Measurements from ENCODE around the gene KLHDC10. TPM values are rescaled to one million over a fixed set of nuclear protein-coding genes. Genes with fewer than 3 reads are reported as not detected.

KLHDC10 gene
- total and polyA plus RNA-seq, 2 donors (not counting 1 experiment from before 2014, with no cell fraction given) = 7.1 to 25.7 TPM

GRCh38 chr7:130150587-130150986 is 80.3 kb downstream of the KLHDC10 start:
- Histone ChIP-seq H3K9ac (ENCODE audit: low read length) (no peak overlapping the region), H3K4me3 (ENCODE audit: control extremely low read depth in 1 of 5, extremely low read depth in 1 of 5, insufficient read depth in 1 of 5, low read depth in 2 of 5, low read length in 4 of 5) (no peak overlapping the region), H3K9me3 (ENCODE audit: control extremely low read depth in 1 of 3, control insufficient read depth in 2 of 3, insufficient read depth in 1 of 3, low read length in 2 of 3) (peaks cover 0 to 29% (median 7%) of the 10 kb centered on the region in 3 donors), H3K4me1 (ENCODE audit: control insufficient read depth in 2 of 2, insufficient read depth in 2 of 2, low read length in 2 of 2) (peaks cover 34 to 75% of the 10 kb centered on the region in 2 donors), H3K36me3 (replicated peaks in 1 of 2; ENCODE audit: control extremely low read depth in 1 of 2, control insufficient read depth in 1 of 2, extremely low read depth in 1 of 2, insufficient read depth in 2 of 2, low read length in 1 of 2) (no peaks in the 10 kb centered on the region), H3K27me3 (replicated peaks in 1 of 4; ENCODE audit: control extremely low read depth in 1 of 4, control insufficient read depth in 3 of 4, insufficient read depth in 4 of 4, low read length in 3 of 4) (no peaks in the 10 kb centered on the region), H2AFZ (ENCODE audit: insufficient read depth, low read depth, low read length, poor library complexity, severe bottlenecking) (peak overlapping the region; percentile 56), H3K4me2 (replicated peaks; ENCODE audit: low read depth, low read length, poor library complexity, severe bottlenecking) (peak overlapping the region; percentile 55), H3K79me2 (ENCODE audit: control insufficient read depth, insufficient read depth, low read length) (peaks cover 7% of the 10 kb centered on the region), H4K20me1 (ENCODE audit: control insufficient read depth, insufficient read depth, low read length, poor library complexity, severe bottlenecking) (no peaks in the 10 kb centered on the region), H3K27ac (ENCODE audit: low read length in 2 of 2) (peak overlapping the region; percentile 76 to 82)
- peak overlapping the region; percentile 88 for H3K27ac Mint-ChIP-seq
- intact Hi-C loops (cut with micrococcal nuclease) = loop anchor here (1.0 kb wide), 2 partner anchors 55 to 80 kb away; partner anchors contain the start of genes KLHDC10 and TMEM209
- DNase-seq = peak; percentile 80
- CTCF ChIA-PET = interaction anchor here (0.7 kb wide), 1 partner anchor 13 kb away, joined by 3 read pairs; no protein-coding TSS in a partner anchor
- POLR2A ChIA-PET = interaction anchor here (0.7 to 2.1 kb wide), 4 partner anchors 8 to 1202 kb away, joined by 3 to 15 read pairs (median 8); no protein-coding TSS in a partner anchor
- TF ChIP-seq CTCF (IDR thresholded peaks at IDR 0.05) = no peak
- TF ChIP-seq EZH2 (IDR thresholded peaks at IDR 0.05; ENCODE audit: borderline replicate concordance, insufficient read depth, low read depth, low read length, poor library complexity, severe bottlenecking) = no peak
- peaks cover 42% of the 10 kb centered on the region for H3K4me1 Mint-ChIP-seq
- peak overlapping the region; percentile 47 for H3K4me3 Mint-ChIP-seq
- no peaks in the 10 kb centered on the region for H3K9me3 Mint-ChIP-seq (ENCODE audit: insufficient read depth)
- WGBS (ENCODE audit: insufficient coverage) = 10% methylated on average over 9 of the region's 11 CpGs
- no peaks in the 10 kb centered on the region for H3K27me3 Mint-ChIP-seq
- peak; percentile 49 for ATAC-seq (ENCODE audit: low read depth)

GRCh38 chr7:130151591-130152492 is 81.5 kb downstream of the KLHDC10 start:
- Mint-ChIP-seq H3K4me3 (no peak overlapping the region), H3K4me1 (peaks cover 33% of the 10 kb centered on the region), H3K9me3 (ENCODE audit: insufficient read depth) (no peaks in the 10 kb centered on the region), H3K27me3 (no peaks in the 10 kb centered on the region), H3K27ac (no peak overlapping the region)
- no peak overlapping the region for H3K4me2 ChIP-seq (replicated peaks; ENCODE audit: low read depth, low read length, poor library complexity, severe bottlenecking)
- intact Hi-C loops (cut with micrococcal nuclease) = no loop called here
- H3K4me1 ChIP-seq (ENCODE audit: control insufficient read depth in 2 of 2, insufficient read depth in 2 of 2, low read length in 2 of 2) = peaks cover 32 to 68% of the 10 kb centered on the region in 2 donors
- H3K36me3 ChIP-seq (replicated peaks in 1 of 2; ENCODE audit: control extremely low read depth in 1 of 2, control insufficient read depth in 1 of 2, extremely low read depth in 1 of 2, insufficient read depth in 2 of 2, low read length in 1 of 2) = no peaks in the 10 kb centered on the region
- no peak overlapping the region for H3K4me3 ChIP-seq (ENCODE audit: control extremely low read depth in 1 of 5, extremely low read depth in 1 of 5, insufficient read depth in 1 of 5, low read depth in 2 of 5, low read length in 4 of 5)
- H2AFZ ChIP-seq (ENCODE audit: insufficient read depth, low read depth, low read length, poor library complexity, severe bottlenecking) = peak overlapping the region; percentile 9
- H3K9me3 ChIP-seq (ENCODE audit: control extremely low read depth in 1 of 3, control insufficient read depth in 2 of 3, insufficient read depth in 1 of 3, low read length in 2 of 3) = peaks cover 0 to 41% (median 12%) of the 10 kb centered on the region in 3 donors
- no peak overlapping the region for H3K27ac ChIP-seq (ENCODE audit: low read length in 2 of 2)
- H3K79me2 ChIP-seq (ENCODE audit: control insufficient read depth, insufficient read depth, low read length) = peaks cover 7% of the 10 kb centered on the region
- no peaks in the 10 kb centered on the region for H4K20me1 ChIP-seq (ENCODE audit: control insufficient read depth, insufficient read depth, low read length, poor library complexity, severe bottlenecking)
- no peaks in the 10 kb centered on the region for H3K27me3 ChIP-seq (replicated peaks in 1 of 4; ENCODE audit: control extremely low read depth in 1 of 4, control insufficient read depth in 3 of 4, insufficient read depth in 4 of 4, low read length in 3 of 4)
- ATAC-seq (ENCODE audit: low read depth) = no peak
- POLR2A ChIA-PET = no interaction called here
- peak; percentile 37 for DNase-seq
- TF ChIP-seq CTCF (IDR thresholded peaks at IDR 0.05) (no peak), EZH2 (IDR thresholded peaks at IDR 0.05; ENCODE audit: borderline replicate concordance, insufficient read depth, low read depth, low read length, poor library complexity, severe bottlenecking) (no peak)
- 31% methylated on average over 5 of the region's 5 CpGs for WGBS (ENCODE audit: insufficient coverage)
- no peak overlapping the region for H3K9ac ChIP-seq (ENCODE audit: low read length)
- CTCF ChIA-PET = no interaction called here

Measured in B cell (primary cell).